H9 (cell line): ENCODE data around the gene PRKCA. TPM values are rescaled to one million over a fixed set of nuclear protein-coding genes. Genes with fewer than 3 reads are reported as not detected.

Experiments used
- DNase-seq: peaks from one replicate; pipeline ENCODE4 v3.0.0-alpha.2; 2017
- H2AFZ ChIP-seq: one replicate; pipeline ENCODE4 v1.6.1; 2013; ENCODE audit warnings: mild to moderate bottlenecking, low read length, control low read depth, moderate library complexity
- H2AK5ac ChIP-seq: 2 replicates; pipeline ENCODE4 v1.6.1; 2013; ENCODE audit warnings: low read length, control low read depth, mixed read lengths; ENCODE audit not compliant: insufficient read length
- H2BK120ac ChIP-seq: one replicate; pipeline ENCODE4 v1.6.1; 2013; ENCODE audit warnings: low read depth, mild to moderate bottlenecking, low read length, control low read depth, inconsistent platforms; ENCODE audit not compliant: poor library complexity, severe bottlenecking
- H2BK12ac ChIP-seq: 2 replicates; pipeline ENCODE4 v1.6.1; 2013; ENCODE audit warnings: low read length, control low read depth, mixed read lengths, low read depth; ENCODE audit not compliant: insufficient read length
- H2BK15ac ChIP-seq: 2 replicates; pipeline ENCODE4 v1.6.1; 2013; ENCODE audit warnings: low read depth, low read length, control low read depth
- H2BK20ac ChIP-seq: one replicate; pipeline ENCODE4 v1.6.1; 2013; ENCODE audit warnings: low read depth, mild to moderate bottlenecking, low read length, control low read depth, inconsistent platforms; ENCODE audit not compliant: poor library complexity, severe bottlenecking
- H2BK5ac ChIP-seq: 2 replicates; pipeline ENCODE4 v1.6.1; 2013; ENCODE audit warnings: low read length, control low read depth, mixed read lengths; ENCODE audit not compliant: insufficient read length
- H3K14ac ChIP-seq: 2 replicates; pipeline ENCODE4 v1.6.1; 2013; ENCODE audit warnings: low read length, control low read depth; ENCODE audit not compliant: insufficient read depth
- H3K18ac ChIP-seq: 2 replicates; pipeline ENCODE4 v1.6.1; 2013; ENCODE audit warnings: low read depth, mild to moderate bottlenecking, mixed read lengths, low read length, control low read depth; ENCODE audit not compliant: insufficient read length
- H3K23ac ChIP-seq: 2 replicates; pipeline ENCODE4 v1.6.1; 2013; ENCODE audit warnings: low read length, control low read depth, mixed read lengths, low read depth; ENCODE audit not compliant: insufficient read length
- H3K23me2 ChIP-seq: 2 replicates; pipeline ENCODE4 v1.6.1; 2013; ENCODE audit warnings: low read depth, mild to moderate bottlenecking, mixed read lengths, low read length, control low read depth; ENCODE audit not compliant: insufficient read length, poor library complexity, severe bottlenecking
- H3K27ac ChIP-seq: 2 replicates; pipeline ENCODE4 v1.5.1; 2013; ENCODE audit warnings: low read length, control low read depth, mixed read lengths, low read depth; ENCODE audit not compliant: insufficient read length
- H3K27me3 ChIP-seq: 2 replicates; pipeline ENCODE4 v1.6.1; 2013; ENCODE audit warnings: low read length, control low read depth, inconsistent platforms; ENCODE audit not compliant: insufficient read depth
- H3K4ac ChIP-seq: 2 replicates; pipeline ENCODE4 v1.6.1; 2013; ENCODE audit warnings: low read depth, mild to moderate bottlenecking, control low read depth, inconsistent platforms, low read length, moderate library complexity
- H3K4me1 ChIP-seq: 2 replicates; pipeline ENCODE4 v1.6.1; 2013; ENCODE audit warnings: low read length, control low read depth, inconsistent platforms; ENCODE audit not compliant: insufficient read depth
- H3K4me2 ChIP-seq: 2 replicates; pipeline ENCODE4 v1.6.1; 2013; ENCODE audit warnings: low read length, control low read depth, mixed read lengths; ENCODE audit not compliant: insufficient read length, insufficient read depth
- H3K56ac ChIP-seq: 2 replicates; pipeline ENCODE4 v1.6.1; 2013; ENCODE audit warnings: low read depth, mild to moderate bottlenecking, mixed read lengths, low read length, control low read depth; ENCODE audit not compliant: insufficient read length
- H3K79me1 ChIP-seq: 2 replicates; pipeline ENCODE4 v1.6.1; 2013; ENCODE audit warnings: low read depth, mild to moderate bottlenecking, moderate library complexity, low read length, control low read depth, inconsistent platforms; ENCODE audit not compliant: insufficient read depth, poor library complexity, severe bottlenecking
- H3K79me2 ChIP-seq: 2 replicates; pipeline ENCODE4 v1.6.1; 2013; ENCODE audit warnings: low read length, control low read depth, inconsistent platforms; ENCODE audit not compliant: insufficient read depth
- H3K9ac ChIP-seq: 2 replicates; pipeline ENCODE4 v1.6.1; 2013; ENCODE audit warnings: low read length, control low read depth, mixed read lengths; ENCODE audit not compliant: insufficient read length; ENCODE audit errors: extremely low read depth
- H3K9me3 ChIP-seq: one replicate; pipeline ENCODE4 v1.6.1; 2013; ENCODE audit warnings: low read depth, low read length, inconsistent platforms; ENCODE audit not compliant: control insufficient read depth
- H3T11ph ChIP-seq: one replicate; pipeline ENCODE4 v1.6.1; 2013; ENCODE audit warnings: mild to moderate bottlenecking, low read length, control low read depth, inconsistent platforms
- H4K20me1 ChIP-seq: one replicate; pipeline ENCODE4 v1.6.1; 2013; ENCODE audit not compliant: control insufficient read depth, insufficient read length, insufficient read depth
- H4K5ac ChIP-seq: 2 replicates; pipeline ENCODE4 v1.6.1; 2013; ENCODE audit warnings: low read depth, mild to moderate bottlenecking, mixed read lengths, low read length, control low read depth; ENCODE audit not compliant: insufficient read length
- H4K8ac ChIP-seq: replicated peaks from 2 replicates; pipeline ENCODE4 v1.6.1; 2013; ENCODE audit warnings: low read length, control low read depth, mixed read lengths, low read depth; ENCODE audit not compliant: insufficient read length
- H4K91ac ChIP-seq: 2 replicates; pipeline ENCODE4 v1.6.1; 2013; ENCODE audit warnings: low read depth, mild to moderate bottlenecking, moderate library complexity, mixed read lengths, low read length, control low read depth; ENCODE audit not compliant: insufficient read length
- H3K27ac Mint-ChIP-seq, 3 experiments: 2 replicates in 2 of 3; 3 replicates in 1 of 3; pipeline ENCODE4 v1.8.0; 2020 to 2021; ENCODE audit warnings: mixed read lengths in 3 of 3, mild to moderate bottlenecking in 1 of 3, moderate library complexity in 1 of 3
- H3K27me3 Mint-ChIP-seq: 2 replicates; pipeline ENCODE4 v1.8.0; 2021; ENCODE audit warnings: low read depth, mild to moderate bottlenecking, moderate library complexity, mixed read lengths
- H3K36me3 Mint-ChIP-seq, 3 experiments: 2 replicates in 2 of 3; 3 replicates in 1 of 3; pipeline ENCODE4 v1.8.0; 2020 to 2021; ENCODE audit warnings: low read depth in 3 of 3, mixed read lengths in 3 of 3; ENCODE audit not compliant: insufficient read depth in 1 of 3
- H3K4me1 Mint-ChIP-seq, 2 experiments: 2 replicates each; pipeline ENCODE4 v1.8.0; 2020; ENCODE audit warnings: mixed read lengths in 2 of 2
- H3K4me3 Mint-ChIP-seq, 2 experiments: 2 replicates in 1 of 2; 3 replicates in 1 of 2; pipeline ENCODE4 v1.8.0; 2020 to 2021; ENCODE audit warnings: mild to moderate bottlenecking in 2 of 2, mixed read lengths in 2 of 2, moderate library complexity in 1 of 2
- H3K9me3 Mint-ChIP-seq, 2 experiments: 2 replicates in 1 of 2; 3 replicates in 1 of 2; pipeline ENCODE4 v1.8.0; 2020; ENCODE audit warnings: mild to moderate bottlenecking in 2 of 2, mixed read lengths in 2 of 2, moderate library complexity in 1 of 2
- WGBS: extraction: QIAGEN DNeasy Blood & Tissue Kit; methylation state at CpG from one replicate; pipeline ENCODE4 v1.1.7; 2013; ENCODE audit warnings: missing lambda C conversion rate, low lambda C conversion rate, mixed read lengths; ENCODE audit not compliant: insufficient read length; ENCODE audit errors: extremely low coverage; 5-methylcytosine and 5-hydroxymethylcytosine counted together
- total RNA-seq: library from RNA; stranded (reverse); gene quantifications from 2 replicates; pipeline ENCODE4 v1.2.1, GENCODE V29; 2021
- TF ChIP-seq, protein P1 (sequence below): fragments of 200-600 bp; sonication (generic); conservative IDR thresholded peaks from 3 replicates; pipeline ENCODE4 v1.8.0; 2021; ENCODE audit warnings: antibody characterized with exemption, mild to moderate bottlenecking

Gene PRKCA
- total RNA-seq, 1 experiment from 2014 or later = 10.5 TPM

DNA sequence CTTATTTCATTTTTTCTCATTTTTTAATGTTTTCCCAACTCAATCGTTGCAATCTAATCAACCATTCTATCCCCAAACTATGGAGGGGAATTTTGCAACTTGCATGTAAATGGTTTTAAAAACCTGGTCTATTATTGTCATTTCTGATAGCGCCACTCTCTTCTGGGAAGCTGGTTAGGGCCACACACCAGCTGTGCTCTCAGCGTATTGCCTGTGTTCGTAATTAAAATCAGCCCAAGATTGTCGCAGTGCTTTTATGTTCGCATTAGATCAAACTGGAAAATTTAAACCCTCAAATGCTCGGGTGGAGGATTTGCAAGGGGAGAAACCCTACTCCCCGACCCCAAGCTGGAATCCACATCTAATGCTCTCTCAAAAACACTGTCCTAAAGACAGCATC is 409.0 kb downstream of the PRKCA start:
- no peaks in the 10 kb centered on the region for H4K20me1 ChIP-seq
- H4K91ac ChIP-seq = no peak overlapping the region
- no peaks in the 10 kb centered on the region for H3K9me3 Mint-ChIP-seq
- no peaks in the 10 kb centered on the region for H3K79me2 ChIP-seq
- H2BK15ac ChIP-seq = no peak overlapping the region
- H2BK20ac ChIP-seq = no peak overlapping the region
- no peak overlapping the region for H4K8ac ChIP-seq
- H3K9me3 ChIP-seq = no peaks in the 10 kb centered on the region
- no peaks in the 10 kb centered on the region for H3K79me1 ChIP-seq
- no peak overlapping the region for H3K56ac ChIP-seq
- TF ChIP-seq, protein P1, sequence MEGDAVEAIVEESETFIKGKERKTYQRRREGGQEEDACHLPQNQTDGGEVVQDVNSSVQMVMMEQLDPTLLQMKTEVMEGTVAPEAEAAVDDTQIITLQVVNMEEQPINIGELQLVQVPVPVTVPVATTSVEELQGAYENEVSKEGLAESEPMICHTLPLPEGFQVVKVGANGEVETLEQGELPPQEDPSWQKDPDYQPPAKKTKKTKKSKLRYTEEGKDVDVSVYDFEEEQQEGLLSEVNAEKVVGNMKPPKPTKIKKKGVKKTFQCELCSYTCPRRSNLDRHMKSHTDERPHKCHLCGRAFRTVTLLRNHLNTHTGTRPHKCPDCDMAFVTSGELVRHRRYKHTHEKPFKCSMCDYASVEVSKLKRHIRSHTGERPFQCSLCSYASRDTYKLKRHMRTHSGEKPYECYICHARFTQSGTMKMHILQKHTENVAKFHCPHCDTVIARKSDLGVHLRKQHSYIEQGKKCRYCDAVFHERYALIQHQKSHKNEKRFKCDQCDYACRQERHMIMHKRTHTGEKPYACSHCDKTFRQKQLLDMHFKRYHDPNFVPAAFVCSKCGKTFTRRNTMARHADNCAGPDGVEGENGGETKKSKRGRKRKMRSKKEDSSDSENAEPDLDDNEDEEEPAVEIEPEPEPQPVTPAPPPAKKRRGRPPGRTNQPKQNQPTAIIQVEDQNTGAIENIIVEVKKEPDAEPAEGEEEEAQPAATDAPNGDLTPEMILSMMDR = no peak
- H3K36me3 Mint-ChIP-seq = no peaks in the 10 kb centered on the region
- H2BK5ac ChIP-seq = no peak overlapping the region
- H3K27me3 ChIP-seq = no peaks in the 10 kb centered on the region
- no peak overlapping the region for H3T11ph ChIP-seq
- H3K4ac ChIP-seq = no peak overlapping the region
- H3K23ac ChIP-seq = no peak overlapping the region
- no peak for DNase-seq
- H3K18ac ChIP-seq = no peak overlapping the region
- H3K14ac ChIP-seq = no peak overlapping the region
- H3K27ac ChIP-seq = peak overlapping the region; percentile 3
- H4K5ac ChIP-seq = no peak overlapping the region
- H2BK12ac ChIP-seq = no peak overlapping the region
- no peak overlapping the region for H3K4me2 ChIP-seq
- H3K4me3 Mint-ChIP-seq = 0 out of 5 replicates have a peak overlapping the region, but pooled peaks of 1 of the 2 experiments have one; percentile 4
- H2BK120ac ChIP-seq = no peak overlapping the region
- H3K27me3 Mint-ChIP-seq = peaks cover 2% of the 10 kb centered on the region; the same call in 1 of the 2 replicates
- H3K9ac ChIP-seq = no peak overlapping the region
- no peaks in the 10 kb centered on the region for H3K23me2 ChIP-seq
- peak overlapping the region in 2 of 3 experiments; percentile 2 to 32; a peak in 2 of 7 replicates for H3K27ac Mint-ChIP-seq
- H3K4me1 Mint-ChIP-seq = peaks cover 48 to 58% of the 10 kb centered on the region in 2 experiments
- H2AK5ac ChIP-seq = no peak overlapping the region
- H2AFZ ChIP-seq = no peak overlapping the region
- WGBS = no CpG with 5 or more reads among the region's 8 CpGs
- H3K4me1 ChIP-seq = peaks cover 7% of the 10 kb centered on the region
